Stomach (tissue), 9 donors: ENCODE data around the gene OR4N5. TPM values are rescaled to one million over a fixed set of nuclear protein-coding genes. Genes with fewer than 3 reads are reported as not detected.

Source experiments
- DNase-seq, 2 donors: peaks; one replicate each; pipeline versions ENCODE4 v3.0.0 to v3.0.0-alpha.2; 2013 to 2019
- H3K27ac ChIP-seq, 5 donors: fragments of 200-600 bp in 4 of 5; sonication (generic) in 4 of 5; one replicate each; pipeline ENCODE4 v1.5.1; 2013 to 2019; ENCODE audit warnings: mild to moderate bottlenecking in 1 of 5, moderate library complexity in 1 of 5
- H3K27me3 ChIP-seq, 3 donors: fragments of 200-600 bp; sonication (generic); one replicate each; pipeline ENCODE4 v1.5.1; 2017 to 2019; ENCODE audit warnings: mixed run types in 1 of 3
- H3K36me3 ChIP-seq, 4 donors: fragments of 200-600 bp; sonication (generic); 1 replicate in 3 of 4; 2 replicates in 1 of 4; pipeline ENCODE4 v1.5.1; 2016 to 2019
- H3K4me1 ChIP-seq, 4 donors: fragments of 200-600 bp; sonication (generic); one replicate each; pipeline ENCODE4 v1.5.1; 2016 to 2019
- H3K4me3 ChIP-seq, 4 donors: fragments of 200-600 bp; sonication (generic) in 3 of 4; one replicate each; pipeline ENCODE4 v1.5.1; 2016 to 2019; ENCODE audit warnings: mild to moderate bottlenecking in 1 of 4
- H3K9me3 ChIP-seq, 4 donors: fragments of 200-600 bp; sonication (generic); one replicate each; pipeline ENCODE4 v1.5.1; 2016 to 2019
- EP300 ChIP-seq: sonication (generic); formaldehyde crosslinking; IDR thresholded peaks from one replicate; pipeline ENCODE4 v1.6.1; 2017; ENCODE audit warnings: antibody characterized with exemption
- POLR2A ChIP-seq, 4 donors: fragments of 450-650 bp; IDR thresholded peaks; one replicate each; pipeline ENCODE4 v1.6.1; 2016; ENCODE audit warnings: antibody characterized with exemption in 4 of 4, control low read depth in 2 of 4, mild to moderate bottlenecking in 1 of 4, moderate library complexity in 1 of 4
- POLR2AphosphoS5 ChIP-seq, 3 donors: sonication (generic); formaldehyde crosslinking; IDR thresholded peaks; one replicate each; pipeline ENCODE4 v1.6.1; 2016; ENCODE audit warnings: antibody characterized with exemption in 3 of 3
- WGBS, 5 donors: extraction: QIAGEN DNeasy Blood & Tissue Kit in 3 of 5; methylation state at CpG; one replicate each; pipeline versions ENCODE4 v1.1.5 to v1.1.7; 2013 to 2018; 5-methylcytosine and 5-hydroxymethylcytosine counted together
- intact Hi-C: fragments of 100-400 bp; cut with DNase I; formaldehyde crosslinking; loops from one replicate; pipeline ENCODE4 v1.15.1; 2023; ENCODE audit warnings: low total_unique reads
- polyA plus RNA-seq, 3 donors: library from polyadenylated mRNA; stranded (reverse); fragments of 200-250 nt; gene quantifications; one replicate each; pipeline ENCODE4 v1.2.3, GENCODE V29; 2013
- total RNA-seq, 5 donors: library from RNA; depleted of rRNA; stranded (reverse); fragments of >200 nt; gene quantifications; one replicate each; pipeline versions ENCODE4 v1.1.0 to v1.2.3, GENCODE V29; 2014 to 2016
- TF ChIP-seq, protein P1 (sequence below), 7 experiments: fragments of 450-650 bp in 4 of 7; fragments of 200-600 bp in 3 of 7; sonication (generic) in 3 of 7; IDR thresholded peaks; one replicate each; pipeline ENCODE4 v1.5.1; 2016 to 2019; ENCODE audit warnings: antibody characterized with exemption in 7 of 7, control low read depth in 2 of 7, mild to moderate bottlenecking in 1 of 7
- donor health status: healthy with polysubstance abuse.
- donor health status: Bipolar disorder and iron deficiency.
- donor health status: healthy.

Gene OR4N5
- total and polyA plus RNA-seq, 8 donors: not detected

DNA sequence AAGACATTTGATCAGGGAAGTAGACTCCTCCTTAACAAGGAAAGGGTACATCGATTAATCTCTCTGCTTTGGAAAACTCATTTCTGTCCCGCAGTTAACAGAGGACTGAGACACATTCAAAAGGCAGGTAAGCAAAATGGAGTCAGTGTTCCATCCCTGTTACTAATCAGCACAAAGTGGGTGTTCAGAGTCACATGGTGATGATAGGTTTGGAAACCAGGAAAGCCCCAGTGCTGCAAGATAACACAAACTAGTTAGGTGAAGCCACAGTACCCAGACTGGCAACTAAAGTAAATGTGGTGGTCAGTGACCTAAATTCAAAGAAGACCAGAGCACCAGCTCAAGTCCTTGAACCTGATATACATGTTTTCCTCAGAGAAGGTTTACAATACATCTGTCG is 26.3 kb upstream of the OR4N5 start:
- H3K4me3 ChIP-seq: no peak overlapping the region
- no peak for DNase-seq
- peaks cover 0 to 11% (median 0%) of the 10 kb centered on the region in 4 donors for H3K9me3 ChIP-seq
- H3K27me3 ChIP-seq: no peaks in the 10 kb centered on the region
- H3K27ac ChIP-seq: no peak overlapping the region
- intact Hi-C loops: no loop called here
- TF ChIP-seq POLR2A (IDR thresholded peaks at IDR 0.05) (no peak), POLR2AphosphoS5 (IDR thresholded peaks at IDR 0.05) (no peak), EP300 (no peak)
- TF ChIP-seq, protein P1, sequence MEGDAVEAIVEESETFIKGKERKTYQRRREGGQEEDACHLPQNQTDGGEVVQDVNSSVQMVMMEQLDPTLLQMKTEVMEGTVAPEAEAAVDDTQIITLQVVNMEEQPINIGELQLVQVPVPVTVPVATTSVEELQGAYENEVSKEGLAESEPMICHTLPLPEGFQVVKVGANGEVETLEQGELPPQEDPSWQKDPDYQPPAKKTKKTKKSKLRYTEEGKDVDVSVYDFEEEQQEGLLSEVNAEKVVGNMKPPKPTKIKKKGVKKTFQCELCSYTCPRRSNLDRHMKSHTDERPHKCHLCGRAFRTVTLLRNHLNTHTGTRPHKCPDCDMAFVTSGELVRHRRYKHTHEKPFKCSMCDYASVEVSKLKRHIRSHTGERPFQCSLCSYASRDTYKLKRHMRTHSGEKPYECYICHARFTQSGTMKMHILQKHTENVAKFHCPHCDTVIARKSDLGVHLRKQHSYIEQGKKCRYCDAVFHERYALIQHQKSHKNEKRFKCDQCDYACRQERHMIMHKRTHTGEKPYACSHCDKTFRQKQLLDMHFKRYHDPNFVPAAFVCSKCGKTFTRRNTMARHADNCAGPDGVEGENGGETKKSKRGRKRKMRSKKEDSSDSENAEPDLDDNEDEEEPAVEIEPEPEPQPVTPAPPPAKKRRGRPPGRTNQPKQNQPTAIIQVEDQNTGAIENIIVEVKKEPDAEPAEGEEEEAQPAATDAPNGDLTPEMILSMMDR (IDR thresholded peaks at IDR 0.05): no peak
- no peaks in the 10 kb centered on the region for H3K4me1 ChIP-seq
- 74 to 85% (median 80%) methylated on average over 3 of the region's 3 CpGs for WGBS, 5 donors
- no peaks in the 10 kb centered on the region for H3K36me3 ChIP-seq

DNA sequence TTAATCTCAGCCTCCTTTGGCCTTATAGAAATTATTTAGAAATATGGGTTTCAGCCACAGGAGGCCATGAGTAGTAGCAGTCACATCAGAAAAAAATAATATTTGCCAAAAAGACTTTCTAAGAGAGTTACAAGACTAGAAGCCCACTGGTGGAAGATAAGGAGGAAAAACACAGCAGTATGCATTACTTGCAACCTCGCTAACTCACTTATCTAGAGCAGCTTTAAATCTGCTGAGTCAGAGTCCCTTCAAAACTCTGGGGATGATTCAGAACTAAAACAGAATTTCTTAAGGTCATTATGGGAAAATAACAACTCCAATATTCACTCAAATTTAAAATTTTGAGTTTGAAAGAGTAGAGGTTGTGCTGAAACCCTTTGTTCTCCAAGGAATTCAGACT is 21.9 kb upstream of the OR4N5 start:
- Histone ChIP-seq H3K36me3 (no peaks in the 10 kb centered on the region), H3K27me3 (no peaks in the 10 kb centered on the region), H3K4me1 (no peaks in the 10 kb centered on the region), H3K4me3 (no peak overlapping the region), H3K27ac (no peak overlapping the region), H3K9me3 (peaks cover 3 to 44% (median 25%) of the 10 kb centered on the region in 4 donors)
- no peak for TF ChIP-seq POLR2AphosphoS5 (IDR thresholded peaks at IDR 0.05)
- TF ChIP-seq, protein P1 (IDR thresholded peaks at IDR 0.05): no peak
- no peak for TF ChIP-seq EP300
- TF ChIP-seq POLR2A (IDR thresholded peaks at IDR 0.05): no peak
- 29 to 47% (median 41%) methylated on average over 1 of the region's 1 CpG for WGBS, 5 donors
- intact Hi-C loops: no loop called here
- DNase-seq: no peak

DNA sequence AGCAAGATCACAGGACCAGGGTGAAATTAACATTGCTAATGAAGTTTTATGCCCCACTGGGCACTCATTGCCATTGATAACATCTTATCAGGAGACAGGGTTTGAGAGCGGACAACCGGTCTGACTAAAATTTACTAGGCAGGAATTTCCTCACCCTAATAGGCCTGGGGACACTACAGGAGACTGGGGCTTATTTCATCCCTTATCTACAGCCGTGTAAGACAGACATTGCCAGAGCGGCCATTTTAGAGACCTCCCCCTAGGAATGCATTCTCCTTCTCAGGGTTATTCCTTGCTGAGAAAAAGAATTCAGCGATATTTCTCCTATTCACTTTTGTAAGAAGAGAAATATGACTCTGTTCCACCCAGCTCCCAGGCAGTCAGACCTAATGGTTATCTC is 19.8 kb upstream of the OR4N5 start:
- no peak for DNase-seq
- Histone ChIP-seq H3K4me3 (no peak overlapping the region), H3K4me1 (no peaks in the 10 kb centered on the region), H3K36me3 (no peaks in the 10 kb centered on the region), H3K27me3 (no peaks in the 10 kb centered on the region), H3K27ac (no peak overlapping the region), H3K9me3 (peaks cover 3 to 44% (median 25%) of the 10 kb centered on the region in 4 donors)
- intact Hi-C loops: no loop called here
- WGBS, 5 donors: 71 to 82% (median 78%) methylated on average over 5 of the region's 5 CpGs
- TF ChIP-seq POLR2AphosphoS5 (IDR thresholded peaks at IDR 0.05) (no peak), POLR2A (IDR thresholded peaks at IDR 0.05) (no peak), EP300 (no peak)
- TF ChIP-seq, protein P1 (IDR thresholded peaks at IDR 0.05): no peak

DNA sequence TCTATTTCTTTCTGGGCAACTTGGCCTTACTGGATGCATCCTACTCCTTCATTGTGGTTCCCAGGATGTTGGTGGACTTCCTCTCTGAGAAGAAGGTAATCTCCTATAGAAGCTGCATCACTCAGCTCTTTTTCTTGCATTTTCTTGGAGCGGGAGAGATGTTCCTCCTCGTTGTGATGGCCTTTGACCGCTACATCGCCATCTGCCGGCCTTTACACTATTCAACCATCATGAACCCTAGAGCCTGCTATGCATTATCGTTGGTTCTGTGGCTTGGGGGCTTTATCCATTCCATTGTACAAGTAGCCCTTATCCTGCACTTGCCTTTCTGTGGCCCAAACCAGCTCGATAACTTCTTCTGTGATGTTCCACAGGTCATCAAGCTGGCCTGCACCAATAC is 5.3 kb downstream of the OR4N5 start:
- Histone ChIP-seq H3K27me3 (no peaks in the 10 kb centered on the region), H3K9me3 (no peaks in the 10 kb centered on the region), H3K36me3 (no peaks in the 10 kb centered on the region), H3K4me1 (no peaks in the 10 kb centered on the region), H3K4me3 (no peak overlapping the region), H3K27ac (no peak overlapping the region)
- 30 to 40% (median 32%) methylated on average over 7 of the region's 7 CpGs for WGBS, 5 donors
- intact Hi-C loops: no loop called here
- no peak for DNase-seq
- TF ChIP-seq POLR2AphosphoS5 (IDR thresholded peaks at IDR 0.05): no peak
- TF ChIP-seq, protein P1 (IDR thresholded peaks at IDR 0.05): no peak
- no peak for TF ChIP-seq EP300
- TF ChIP-seq POLR2A (IDR thresholded peaks at IDR 0.05): no peak
